GM21737 (cell line): ENCODE data around the gene PXDN.

ENCODE experiments used
- ATAC-seq: cut with Tn5 transposase; IDR thresholded peaks from one replicate; pipeline ENCODE4 v1.9.1; 2021; ENCODE audit warnings: mild to moderate bottlenecking, moderate library complexity; ENCODE audit not compliant: unreplicated experiment

Gene PXDN

DNA sequence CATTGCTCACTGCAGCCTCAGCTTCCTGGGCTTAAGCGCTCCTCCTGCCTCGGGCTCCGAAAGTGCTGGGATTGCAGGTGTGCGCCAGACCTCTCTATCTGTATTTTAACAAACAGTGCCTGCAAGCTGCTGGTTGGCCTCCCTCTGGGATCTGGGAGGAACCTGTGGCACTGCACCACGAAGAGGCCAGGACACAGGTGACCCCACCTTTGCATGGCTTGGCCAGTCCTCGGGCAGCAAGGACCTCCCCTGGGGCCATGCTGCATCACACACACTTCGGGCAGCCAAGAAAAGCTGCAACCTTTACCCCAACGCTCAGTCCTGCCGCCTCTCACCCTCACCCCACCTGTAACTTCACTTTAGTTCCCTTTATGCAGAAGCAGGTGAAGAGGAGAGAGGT, 70.0 kb downstream of the PXDN start:
- ATAC-seq, result no peak

DNA sequence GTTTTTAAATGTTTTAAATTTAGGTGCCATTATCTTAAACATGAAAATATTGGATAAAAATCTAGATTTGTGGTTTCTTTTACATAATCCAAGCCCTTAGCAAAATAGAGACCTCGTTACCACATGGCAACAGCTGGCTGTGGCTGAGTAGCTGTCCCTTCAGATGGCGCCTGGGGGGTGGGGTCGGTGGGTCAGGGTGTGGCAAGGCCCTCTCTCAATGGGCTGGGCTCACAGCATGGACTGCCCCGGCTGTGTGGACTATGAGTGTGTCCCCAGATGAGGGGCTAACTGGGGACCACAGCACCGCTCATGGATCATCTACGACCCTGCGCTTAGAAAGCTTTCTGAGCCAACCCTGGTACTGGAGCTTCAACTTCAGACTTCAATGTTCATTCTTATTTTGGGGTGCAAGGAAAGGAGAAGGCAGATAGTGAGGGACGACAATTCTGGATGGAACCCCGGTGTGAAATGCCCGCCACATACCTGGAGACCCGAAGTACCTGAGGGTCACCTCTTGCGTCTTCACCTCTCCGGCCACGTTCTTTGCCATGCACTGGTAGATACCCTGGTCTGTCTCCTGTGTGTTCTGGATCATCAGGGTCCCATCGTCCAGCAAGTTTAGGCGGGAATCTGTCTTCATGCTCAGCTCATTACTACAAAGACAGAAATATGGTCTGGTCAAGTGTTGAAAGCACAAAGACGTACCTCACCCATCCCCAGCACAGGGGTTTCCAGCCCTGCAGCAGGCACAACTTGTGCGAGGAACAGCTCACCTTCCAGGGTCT, 71.0 kb downstream of the PXDN start:
- no peak for ATAC-seq

DNA sequence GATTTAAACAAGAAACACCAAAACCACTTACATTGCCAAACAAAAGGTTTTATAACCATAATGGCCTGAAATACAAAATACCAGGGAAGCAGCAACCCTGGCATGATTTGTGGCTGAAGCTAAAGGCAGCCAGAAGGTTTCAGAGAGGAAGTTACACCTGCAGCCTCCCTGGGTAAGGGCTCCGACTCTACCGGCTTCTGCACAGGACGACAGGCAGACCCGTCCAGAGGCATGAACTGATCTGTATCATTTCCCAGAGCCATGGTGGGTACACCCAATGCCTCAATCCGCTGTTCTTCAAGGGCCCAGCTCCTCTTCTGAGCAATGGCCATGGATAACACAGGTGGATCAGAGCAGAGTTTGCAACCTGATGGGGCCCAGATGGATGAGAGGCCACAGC, 71.6 kb downstream of the PXDN start:
- ATAC-seq, result no peak

DNA sequence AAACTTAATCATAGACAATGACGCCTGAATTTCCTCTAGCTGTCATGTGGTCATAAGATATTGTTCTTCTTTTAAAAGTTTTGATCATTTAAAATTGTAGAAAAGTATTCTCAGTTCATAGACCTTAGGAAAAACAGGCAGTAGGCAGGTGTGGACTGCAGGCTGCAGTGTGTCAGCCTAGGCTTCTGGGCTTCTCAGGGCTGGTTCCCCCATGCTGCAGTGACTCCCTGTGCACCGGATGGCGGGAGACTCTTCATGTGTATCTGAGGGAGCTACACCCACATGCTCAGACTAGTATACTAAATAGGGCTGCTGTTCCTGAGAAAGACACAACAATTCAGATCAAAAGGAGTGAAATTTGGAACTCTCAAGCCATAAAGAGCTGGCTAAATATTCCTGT, 72.4 kb downstream of the PXDN start:
- no peak for ATAC-seq

GRCh38 chr2:1670636-1671035, 73.7 kb downstream of the PXDN start:
- ATAC-seq, result no peak

- no peak for ATAC-seq
Observed at GRCh38 chr2:1665761-1666505, 78.4 kb downstream of the PXDN start.

- no peak for ATAC-seq
Observed at GRCh38 chr2:1664698-1665097, 79.6 kb downstream of the PXDN start.

DNA sequence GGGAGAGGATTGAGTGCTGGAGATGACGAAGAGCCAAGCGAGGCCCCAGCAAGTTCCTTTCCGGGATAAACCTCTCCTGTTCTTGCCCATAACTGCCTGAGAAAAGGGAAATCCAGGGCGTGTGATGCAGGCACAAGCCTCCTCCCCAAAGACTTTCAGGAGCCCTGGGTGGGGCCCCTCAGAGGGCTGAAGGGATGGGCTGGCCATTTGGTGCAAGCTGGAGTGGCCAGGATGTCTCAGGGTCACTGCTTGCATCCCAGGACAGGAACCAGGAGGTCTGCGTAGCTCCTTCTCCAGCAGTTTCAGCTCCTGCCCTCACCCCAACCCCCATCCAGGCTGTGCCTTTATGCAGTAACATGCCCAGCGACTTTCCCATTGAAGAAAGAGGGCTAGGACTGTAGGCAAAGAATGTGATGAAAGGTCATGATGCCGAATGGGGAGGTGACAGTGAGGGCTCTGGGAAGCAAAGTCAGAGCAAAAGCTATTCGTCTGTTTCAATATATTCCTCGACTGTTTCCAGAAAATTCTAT, 80.2 kb downstream of the PXDN start:
- ATAC-seq, result no peak

DNA sequence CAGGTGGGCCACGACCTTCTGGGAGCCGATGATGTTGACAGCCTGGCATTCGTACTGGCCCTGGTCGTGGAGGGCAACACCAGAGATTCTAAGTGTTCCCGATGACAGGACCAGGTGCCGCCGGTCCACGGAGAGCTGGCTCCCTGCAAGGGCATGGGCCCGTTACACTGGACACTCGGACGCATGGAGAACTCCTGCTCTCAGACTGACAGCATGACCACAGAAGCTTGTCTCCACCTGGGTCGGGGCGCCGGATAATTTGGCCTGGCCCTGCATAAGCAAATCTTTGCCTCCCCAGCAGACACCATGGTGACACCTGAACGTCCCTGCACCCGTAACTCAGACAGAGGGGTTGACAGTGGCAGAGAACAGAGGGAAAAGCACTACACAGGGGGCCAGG, 80.7 kb downstream of the PXDN start:
- ATAC-seq, result no peak

DNA sequence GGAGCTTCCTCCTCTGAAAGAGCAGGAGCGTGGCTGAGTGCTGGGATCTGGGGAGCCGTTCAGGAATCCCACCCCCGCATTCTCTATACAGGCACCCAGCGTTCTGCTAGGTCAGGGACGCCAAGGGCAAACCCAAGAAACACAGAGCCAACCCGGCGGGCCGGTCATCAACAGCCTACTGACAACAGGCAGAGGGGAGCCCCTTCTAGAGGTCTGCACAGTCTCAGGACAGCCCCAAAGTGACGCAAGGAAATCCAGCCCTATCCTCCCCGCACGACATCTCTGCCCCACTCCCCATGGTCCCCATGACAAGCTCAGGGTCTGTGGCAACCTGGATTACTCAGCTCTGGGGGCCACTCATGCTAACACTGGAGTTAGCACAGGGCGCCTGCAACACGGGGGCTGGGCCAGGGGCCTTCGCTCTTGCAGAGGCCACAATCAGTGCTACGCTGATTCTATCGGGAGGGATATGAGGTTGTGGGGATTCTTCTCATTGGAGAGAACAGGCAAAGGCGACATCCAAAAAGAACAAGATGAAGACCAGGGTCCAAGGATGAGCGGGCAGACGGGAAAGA, 81.6 kb downstream of the PXDN start:
- ATAC-seq, result no peak

DNA sequence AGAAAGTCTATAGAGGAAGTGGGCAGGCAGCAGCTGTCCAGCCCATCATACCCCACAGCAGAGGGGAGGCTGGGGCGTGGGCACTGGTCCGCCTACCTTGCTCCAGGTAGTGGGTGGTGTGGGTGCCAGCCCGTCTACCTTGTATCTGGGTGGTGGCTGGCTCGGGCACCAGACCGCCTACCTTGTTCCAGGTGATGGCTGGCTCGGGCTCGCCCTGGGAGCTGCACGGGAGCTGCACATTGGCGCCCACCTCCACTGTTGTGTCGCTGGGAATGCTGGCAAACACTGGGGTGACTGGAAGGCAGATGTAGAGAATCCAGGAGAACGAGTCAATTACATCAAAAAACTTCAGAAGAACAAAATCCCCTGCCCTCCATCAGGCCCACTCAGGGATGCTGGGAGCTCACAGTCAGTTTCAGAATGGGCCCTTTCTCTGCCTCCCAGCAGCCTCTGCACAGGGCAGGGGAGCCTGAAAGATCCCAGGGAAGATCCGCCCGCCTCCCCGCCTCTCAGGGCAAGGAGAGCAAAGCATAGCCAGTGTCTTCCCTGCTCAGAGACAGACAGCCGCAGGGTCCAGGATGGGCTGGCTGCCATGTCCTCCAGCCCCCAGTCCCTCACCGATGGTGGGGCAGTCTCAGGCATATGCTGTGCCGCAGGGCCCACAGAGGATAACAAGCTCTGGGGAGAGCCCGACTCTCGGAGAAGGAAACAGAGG, 82.3 kb downstream of the PXDN start:
- no peak for ATAC-seq

DNA sequence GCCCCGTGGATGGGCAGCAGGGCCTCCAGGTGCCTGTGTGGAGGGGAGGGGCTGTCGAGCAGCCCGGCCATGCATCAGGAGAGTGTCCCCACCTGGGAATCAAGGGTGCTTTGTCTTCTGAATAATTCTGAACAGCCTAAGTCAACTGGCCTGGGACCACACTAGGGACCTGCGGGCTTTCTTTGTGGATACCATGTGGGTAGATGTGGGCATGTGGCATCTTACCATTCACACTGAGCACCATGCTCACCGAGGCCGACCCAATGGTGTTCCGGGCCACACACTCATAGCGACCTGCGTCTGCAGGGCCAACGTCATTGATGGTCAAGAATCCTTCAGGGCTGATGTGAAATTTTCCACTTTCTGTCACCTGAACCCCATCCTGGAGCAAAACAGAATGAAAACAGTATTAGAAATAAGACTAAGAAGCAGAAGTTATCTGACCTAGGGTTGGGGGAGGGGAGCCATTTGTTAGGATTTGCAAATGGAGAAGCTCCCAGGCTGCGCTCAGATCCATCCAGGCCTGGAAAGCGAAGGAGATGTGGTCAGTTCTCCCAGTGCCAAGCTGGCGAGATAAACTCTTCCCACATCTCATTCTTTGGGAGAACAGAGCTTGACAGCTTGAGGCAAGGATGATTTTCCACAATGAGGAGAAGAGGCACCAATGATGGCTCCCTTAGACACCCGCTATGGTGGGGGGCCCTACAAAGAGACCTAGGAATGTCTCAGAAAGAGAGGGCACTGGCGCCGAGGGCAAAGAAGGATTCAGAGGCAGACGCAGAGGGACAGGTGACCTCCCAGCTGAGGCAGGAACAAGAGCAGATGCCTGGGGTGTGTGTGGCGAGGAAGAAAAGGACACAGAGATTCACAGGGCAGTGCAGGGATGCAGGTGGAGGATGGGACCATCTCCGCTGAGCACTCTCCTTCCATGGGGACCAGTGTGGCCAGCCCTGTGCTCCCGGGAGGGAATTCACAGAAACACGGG, 83.4 kb downstream of the PXDN start:
- no peak for ATAC-seq

DNA sequence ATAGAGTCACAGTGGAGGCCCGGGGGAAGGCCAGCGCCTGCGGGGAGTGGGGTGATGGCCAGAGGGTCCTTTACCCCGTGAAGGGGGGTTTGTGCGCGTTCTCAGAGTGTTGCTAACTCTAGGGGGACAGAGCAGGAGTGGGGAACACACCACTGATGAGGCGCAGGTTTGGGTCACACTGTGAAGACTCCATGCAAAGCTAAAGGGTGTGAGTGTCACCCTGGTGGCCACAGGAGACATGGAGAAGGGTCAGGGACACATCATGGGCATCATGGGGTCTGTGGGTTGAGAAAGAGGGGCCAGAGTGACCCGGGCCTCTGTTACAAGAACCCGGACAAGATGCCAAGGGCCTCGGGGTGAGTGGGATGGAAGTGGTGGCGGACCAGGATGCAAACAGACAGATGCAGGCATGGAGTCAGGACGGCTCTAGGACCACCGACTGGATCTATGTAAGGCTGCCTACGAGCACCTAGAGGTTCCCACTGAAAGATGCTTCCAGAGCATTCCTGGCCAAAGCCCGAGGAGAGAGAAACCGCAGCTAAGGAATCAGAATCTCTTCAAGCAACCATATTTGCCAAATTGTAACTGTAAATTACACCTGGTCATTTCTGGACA, 84.3 kb downstream of the PXDN start:
- no peak for ATAC-seq

DNA sequence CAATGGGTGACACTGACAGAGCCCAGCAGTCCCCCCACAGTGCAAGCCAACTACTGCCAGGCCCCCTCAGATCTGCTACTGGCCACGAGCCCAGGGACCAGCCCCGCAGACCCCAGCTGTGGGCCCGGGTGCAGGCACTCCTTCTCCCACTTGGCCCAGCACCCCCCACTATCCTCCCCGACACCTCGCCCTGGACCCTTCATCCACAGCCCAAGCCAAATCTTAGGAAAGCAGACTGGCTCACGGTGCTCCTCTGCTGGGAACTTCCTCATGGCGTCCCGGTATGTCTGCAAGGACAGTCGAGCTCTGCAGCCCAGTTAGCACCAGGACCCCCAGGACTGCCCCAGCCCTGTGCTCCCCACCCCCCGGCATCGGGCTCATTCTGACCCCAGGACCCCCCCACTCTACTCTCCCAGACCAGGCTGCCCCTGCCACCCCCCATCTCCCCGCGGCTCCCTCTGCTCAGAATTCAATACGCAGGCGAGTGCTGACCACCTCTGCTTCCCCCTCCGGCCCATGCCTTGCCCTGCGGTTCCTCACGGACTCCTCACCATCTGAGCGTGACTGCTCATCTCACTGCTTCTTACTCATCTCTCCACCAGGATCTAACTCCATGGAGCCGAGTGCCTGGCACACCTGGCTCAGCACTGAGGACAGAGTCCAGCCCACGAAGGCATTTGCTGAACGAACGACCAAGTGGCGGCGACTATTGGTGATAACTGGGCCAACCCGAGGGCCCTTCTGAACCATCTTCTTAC, 85.7 kb downstream of the PXDN start:
- no peak for ATAC-seq

DNA sequence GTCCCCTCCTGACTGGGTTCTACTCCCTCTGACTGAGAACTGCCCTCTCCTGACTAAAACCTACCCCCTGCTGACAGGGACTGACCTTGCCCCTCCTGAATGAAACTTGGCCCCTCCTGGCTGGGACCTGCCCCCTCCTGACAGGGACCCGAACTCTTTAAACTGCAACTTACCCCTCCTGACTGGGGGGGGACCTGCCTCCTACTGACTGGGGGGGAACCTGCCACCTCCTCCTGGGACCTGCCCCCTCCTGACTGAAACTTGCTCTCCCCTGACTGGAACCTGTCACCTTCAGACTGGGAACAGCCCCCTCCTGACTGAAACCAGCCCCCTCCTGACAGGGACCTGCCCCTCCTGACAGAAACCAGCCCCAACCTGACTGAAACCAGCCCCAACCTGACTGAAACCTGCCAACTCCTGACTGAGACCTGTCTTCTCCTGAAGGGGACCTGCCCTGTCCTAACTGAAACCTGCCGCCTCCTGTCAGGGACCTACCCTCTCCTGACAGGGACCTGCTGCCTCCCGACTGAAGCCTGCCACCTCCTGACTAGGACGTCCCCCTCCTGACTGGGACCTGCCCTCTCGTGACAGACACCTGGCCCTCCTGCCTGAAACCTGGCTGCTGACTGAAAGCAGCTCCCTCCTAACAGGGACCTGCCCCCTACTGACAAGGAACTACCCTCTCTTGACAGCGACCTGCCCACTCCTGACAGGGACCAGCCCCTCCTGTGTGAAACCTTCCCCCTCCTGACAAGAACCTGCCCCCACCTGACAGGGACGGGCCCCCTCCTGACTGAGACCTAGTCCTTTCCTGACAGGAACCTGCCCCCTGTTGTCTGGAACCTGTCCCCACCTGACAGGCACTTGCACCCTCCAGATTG, 87.1 kb downstream of the PXDN start:
- no peak for ATAC-seq

- no peak for ATAC-seq
Observed at GRCh38 chr2:1656326-1656960, 87.9 kb downstream of the PXDN start.

- no peak for ATAC-seq
Observed at GRCh38 chr2:1655461-1655860, 88.9 kb downstream of the PXDN start.
